HepG2 (cell line): ENCODE data around the gene MXRA8. TPM values are rescaled to one million over a fixed set of nuclear protein-coding genes. Genes with fewer than 3 reads are reported as not detected.

ENCODE experiments used
- CAMTA2 ChIP-seq: sonication (generic); formaldehyde crosslinking; IDR thresholded peaks from 2 replicates; pipeline ENCODE4 v1.4.0; 2020; ENCODE audit warnings: mild to moderate bottlenecking, missing genetic modification reagents, borderline replicate concordance
- CBX2 ChIP-seq, 2 experiments: fragments of 200-600 bp in 1 of 2; sonication (generic); formaldehyde crosslinking in 1 of 2; IDR thresholded peaks; 2 replicates each; pipeline versions ENCODE4 v1.7.0 to v1.8.1; 2018 to 2022; ENCODE audit warnings: low read depth in 2 of 2, low read length in 1 of 2, mild to moderate bottlenecking in 1 of 2, missing genetic modification reagents in 1 of 2
- CENPBD1 ChIP-seq: sonication (generic); formaldehyde crosslinking; IDR thresholded peaks from 2 replicates; pipeline ENCODE4 v1.8.0; 2022; ENCODE audit warnings: missing genetic modification reagents, low read depth, mild to moderate bottlenecking, borderline replicate concordance
- ELF4 ChIP-seq: sonication (generic); formaldehyde crosslinking; IDR thresholded peaks from 2 replicates; pipeline ENCODE4 v1.5.0; 2020; ENCODE audit warnings: missing genetic modification reagents, mild to moderate bottlenecking, moderate library complexity, borderline replicate concordance
- FOXO4 ChIP-seq: sonication (generic); formaldehyde crosslinking; conservative IDR thresholded peaks from 2 replicates; pipeline ENCODE4 v1.8.1; 2023; ENCODE audit warnings: missing genetic modification reagents
- GPN1 ChIP-seq: sonication (generic); formaldehyde crosslinking; IDR thresholded peaks from 2 replicates; pipeline ENCODE4 v1.5.1; 2020; ENCODE audit warnings: missing genetic modification reagents, borderline replicate concordance
- JARID2 ChIP-seq: sonication (generic); formaldehyde crosslinking; IDR thresholded peaks from 2 replicates; pipeline ENCODE4 v1.8.1; 2023; ENCODE audit warnings: missing genetic modification reagents, inconsistent platforms; ENCODE audit not compliant: insufficient replicate concordance
- MIXL1 ChIP-seq: IDR thresholded peaks from 2 replicates; pipeline ENCODE4 v1.6.1; 2016
- NPAS2 ChIP-seq: sonication (generic); formaldehyde crosslinking; IDR thresholded peaks from 2 replicates; pipeline ENCODE4 v1.8.0; 2022; ENCODE audit warnings: mild to moderate bottlenecking, missing genetic modification reagents, borderline replicate concordance
- RFXANK ChIP-seq: IDR thresholded peaks from 2 replicates; pipeline ENCODE4 v1.6.1; 2016
- ZBTB4 ChIP-seq: sonication (generic); formaldehyde crosslinking; IDR thresholded peaks from 2 replicates; pipeline ENCODE4 v1.4.0; 2020; ENCODE audit warnings: missing genetic modification reagents, mild to moderate bottlenecking, borderline replicate concordance
- ZNF136 ChIP-seq: sonication (generic); formaldehyde crosslinking; IDR thresholded peaks from 2 replicates; pipeline ENCODE4 v1.8.1; 2022; ENCODE audit warnings: low read depth, mild to moderate bottlenecking, moderate library complexity, missing genetic modification reagents
- ZNF235 ChIP-seq: sonication (generic); formaldehyde crosslinking; IDR thresholded peaks from 2 replicates; pipeline ENCODE4 v1.8.1; 2023; ENCODE audit warnings: mild to moderate bottlenecking, missing genetic modification reagents, borderline replicate concordance
- ZNF512 ChIP-seq: sonication (generic); formaldehyde crosslinking; IDR thresholded peaks from 2 replicates; pipeline ENCODE4 v1.4.0; 2020; ENCODE audit warnings: mild to moderate bottlenecking, missing genetic modification reagents
- ZNF605 ChIP-seq: sonication (generic); formaldehyde crosslinking; IDR thresholded peaks from 2 replicates; pipeline ENCODE4 v1.8.0; 2022; ENCODE audit warnings: mild to moderate bottlenecking, missing genetic modification reagents
- ZNF614 ChIP-seq: IDR thresholded peaks from 2 replicates; pipeline ENCODE4 v1.6.1; 2018; ENCODE audit warnings: missing biosample characterization, missing genetic modification reagents, inconsistent platforms, borderline replicate concordance
- ZNF747 ChIP-seq: sonication (generic); formaldehyde crosslinking; IDR thresholded peaks from 2 replicates; pipeline ENCODE4 v1.8.1; 2023; ENCODE audit warnings: missing genetic modification reagents, mild to moderate bottlenecking, borderline replicate concordance
- ZNF782 ChIP-seq: sonication (generic); formaldehyde crosslinking; IDR thresholded peaks from 2 replicates; pipeline ENCODE4 v1.4.0; 2020; ENCODE audit warnings: missing genetic modification reagents, mild to moderate bottlenecking, borderline replicate concordance
- polyA plus RNA-seq, 8 experiments: library from polyadenylated mRNA; depleted of rRNA in 3 of 8; stranded (reverse) in 7 of 8; unstranded in 1 of 8; fragments of >200 nt; fragmentation: Illumina TruSeq in 4 of 8; extraction: Trizol in 4 of 8; gene quantifications; 2 replicates each; pipeline versions ENCODE4 v1.2.1 to v1.2.3, GENCODE V29; 2011 to 2016; ENCODE audit warnings: low read depth in 4 of 8, missing spikeins in 1 of 8, mixed read lengths in 1 of 8; ENCODE audit not compliant: insufficient read depth in 1 of 8
- total RNA-seq, 5 experiments: library from RNA; depleted of rRNA; stranded (reverse); fragments of >200 nt; fragmentation: Illumina TruSeq; extraction: Trizol; gene quantifications; 2 replicates each; pipeline ENCODE4 v1.2.3, GENCODE V29; 2016; ENCODE audit warnings: low read depth in 1 of 5
- TF ChIP-seq, protein P1 (sequence below): IDR thresholded peaks from 2 replicates; pipeline ENCODE4 v1.6.1; 2016; ENCODE audit warnings: mild to moderate bottlenecking

Gene MXRA8
- total and polyA plus RNA-seq, 2 of the 13 experiments (the other 11 are each of a cell fraction or from before 2014, with no cell fraction given): 19.8 to 44.8 TPM

- TF ChIP-seq ZBTB4 (CRISPR knock-in tag) (no peak), NPAS2 (CRISPR knock-in tag) (no peak), ZNF614 (no peak), ZNF136 (CRISPR knock-in tag) (0 out of 2 replicates have a peak, but pooled peaks have one; percentile 29), MIXL1 (no peak), GPN1 (CRISPR knock-in tag) (no peak), ZNF512 (CRISPR knock-in tag) (no peak), JARID2 (CRISPR knock-in tag) (no peak), FOXO4 (no peak), ZNF782 (CRISPR knock-in tag) (no peak), CAMTA2 (CRISPR knock-in tag) (no peak), CENPBD1 (CRISPR knock-in tag) (no peak), ZNF235 (CRISPR knock-in tag) (no peak), CBX2 (IDR thresholded peaks at IDR 0.05; ENCODE audit: low read depth, low read length) (no peak), CBX2 (CRISPR knock-in tag; IDR thresholded peaks at IDR 0.05; ENCODE audit: low read depth) (no peak), ELF4 (no peak), RFXANK (CRISPR knock-in tag) (no peak), ZNF747 (no peak), ZNF605 (no peak)
- TF ChIP-seq, protein P1, sequence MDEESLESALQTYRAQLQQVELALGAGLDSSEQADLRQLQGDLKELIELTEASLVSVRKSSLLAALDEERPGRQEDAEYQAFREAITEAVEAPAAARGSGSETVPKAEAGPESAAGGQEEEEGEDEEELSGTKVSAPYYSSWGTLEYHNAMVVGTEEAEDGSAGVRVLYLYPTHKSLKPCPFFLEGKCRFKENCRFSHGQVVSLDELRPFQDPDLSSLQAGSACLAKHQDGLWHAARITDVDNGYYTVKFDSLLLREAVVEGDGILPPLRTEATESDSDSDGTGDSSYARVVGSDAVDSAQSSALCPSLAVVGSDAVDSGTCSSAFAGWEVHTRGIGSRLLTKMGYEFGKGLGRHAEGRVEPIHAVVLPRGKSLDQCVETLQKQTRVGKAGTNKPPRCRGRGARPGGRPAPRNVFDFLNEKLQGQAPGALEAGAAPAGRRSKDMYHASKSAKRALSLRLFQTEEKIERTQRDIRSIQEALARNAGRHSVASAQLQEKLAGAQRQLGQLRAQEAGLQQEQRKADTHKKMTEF (CRISPR knock-in tag): peak; percentile 80; the same call in 1 of the 2 replicates
Observed at GRCh38 chr1:1358433-1359271, at the start of gene MXRA8 (continued).
